ENCODE measurements around the gene PRMT7.

- TF ChIP-seq EP300 (IDR thresholded peaks at IDR 0.05), result no peak
- TF ChIP-seq POLR2AphosphoS5 (IDR thresholded peaks at IDR 0.05), result no peak
- no peak for TF ChIP-seq CTCF (IDR thresholded peaks at IDR 0.05)
- TF ChIP-seq POLR2A (IDR thresholded peaks at IDR 0.05), result no peak
Observed at GRCh38 chr16:68360547-68360946, 49.7 kb downstream of the PRMT7 start.

Measured in upper lobe of left lung (tissue), 4 donors.